DND-41 (cell line): ENCODE data around the gene ASIC5.

ENCODE experiments used
- EZH2 ChIP-seq: IDR thresholded peaks from 3 replicates; pipeline ENCODE4 v1.6.1; 2012; ENCODE audit warnings: borderline replicate concordance, low read depth, mild to moderate bottlenecking, moderate library complexity, low read length, inconsistent platforms; ENCODE audit not compliant: severe bottlenecking
- TF ChIP-seq, protein P1 (sequence below): IDR thresholded peaks from 2 replicates; pipeline ENCODE4 v1.5.1; 2012; ENCODE audit warnings: borderline replicate concordance, low read length, moderate library complexity, mild to moderate bottlenecking; ENCODE audit not compliant: poor library complexity, severe bottlenecking; ENCODE audit errors: extremely low read depth

DNA sequence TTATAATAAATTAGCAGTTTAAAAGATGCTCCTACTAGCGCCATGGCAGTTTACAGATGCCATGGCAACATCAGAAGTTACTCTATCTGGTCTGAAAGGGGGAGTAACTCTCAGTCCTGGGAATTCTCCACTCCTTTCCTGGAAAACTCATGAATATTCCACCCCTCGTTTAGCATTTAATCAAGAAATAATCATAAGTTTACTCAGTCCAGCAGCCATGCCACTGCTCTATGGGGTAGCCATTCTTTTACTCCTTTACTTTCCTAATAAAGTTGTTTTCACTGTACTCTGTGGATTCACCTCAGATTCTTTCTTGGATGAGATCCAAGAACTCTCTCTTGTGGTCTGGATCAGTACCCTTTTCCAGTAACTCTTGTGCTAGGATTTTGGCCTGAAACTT, 55.0 kb downstream of the ASIC5 start:
- TF ChIP-seq, protein P1, sequence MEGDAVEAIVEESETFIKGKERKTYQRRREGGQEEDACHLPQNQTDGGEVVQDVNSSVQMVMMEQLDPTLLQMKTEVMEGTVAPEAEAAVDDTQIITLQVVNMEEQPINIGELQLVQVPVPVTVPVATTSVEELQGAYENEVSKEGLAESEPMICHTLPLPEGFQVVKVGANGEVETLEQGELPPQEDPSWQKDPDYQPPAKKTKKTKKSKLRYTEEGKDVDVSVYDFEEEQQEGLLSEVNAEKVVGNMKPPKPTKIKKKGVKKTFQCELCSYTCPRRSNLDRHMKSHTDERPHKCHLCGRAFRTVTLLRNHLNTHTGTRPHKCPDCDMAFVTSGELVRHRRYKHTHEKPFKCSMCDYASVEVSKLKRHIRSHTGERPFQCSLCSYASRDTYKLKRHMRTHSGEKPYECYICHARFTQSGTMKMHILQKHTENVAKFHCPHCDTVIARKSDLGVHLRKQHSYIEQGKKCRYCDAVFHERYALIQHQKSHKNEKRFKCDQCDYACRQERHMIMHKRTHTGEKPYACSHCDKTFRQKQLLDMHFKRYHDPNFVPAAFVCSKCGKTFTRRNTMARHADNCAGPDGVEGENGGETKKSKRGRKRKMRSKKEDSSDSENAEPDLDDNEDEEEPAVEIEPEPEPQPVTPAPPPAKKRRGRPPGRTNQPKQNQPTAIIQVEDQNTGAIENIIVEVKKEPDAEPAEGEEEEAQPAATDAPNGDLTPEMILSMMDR = no peak
- TF ChIP-seq EZH2 = no peak
